ENCODE measurements around the gene ACVR1.
A peak's percentile ranks its signal among the peaks of the same experiment; 100 is the strongest.
"Not testable (repeated sequence)": the region's sequence is repeated elsewhere in the genome, so short reads cannot be mapped to it uniquely, and the experiment has no call there.

Gene ACVR1

DNA sequence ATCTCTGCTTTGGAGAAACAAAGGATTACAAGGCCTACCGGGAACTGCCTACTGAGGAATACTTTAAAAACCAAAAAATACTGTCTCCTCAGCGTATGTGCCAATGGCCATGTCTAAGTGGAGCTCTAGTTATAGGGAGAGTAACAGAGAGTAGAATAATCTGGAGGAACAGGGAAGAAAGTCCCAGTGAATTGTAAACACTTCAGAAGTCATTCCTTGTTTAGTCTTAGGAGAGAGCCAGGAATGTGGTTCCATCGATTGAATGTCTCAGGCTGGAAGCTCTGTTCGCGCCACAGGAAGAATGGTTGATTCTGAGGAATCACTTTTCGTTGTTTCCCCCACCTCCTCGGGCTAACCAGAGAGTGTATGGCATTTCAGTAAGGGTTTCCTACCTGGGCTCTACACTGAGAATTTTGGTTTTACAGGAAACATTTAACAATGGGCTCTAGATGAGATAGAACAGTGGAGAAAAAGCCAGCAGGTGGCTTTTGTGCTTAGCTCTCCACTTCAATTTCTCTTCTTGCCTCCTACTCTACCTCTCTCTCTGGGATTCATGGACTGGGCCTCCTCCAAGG lies 88.7 kb downstream of the ACVR1 start:
- DNase-seq = no peak

DNA sequence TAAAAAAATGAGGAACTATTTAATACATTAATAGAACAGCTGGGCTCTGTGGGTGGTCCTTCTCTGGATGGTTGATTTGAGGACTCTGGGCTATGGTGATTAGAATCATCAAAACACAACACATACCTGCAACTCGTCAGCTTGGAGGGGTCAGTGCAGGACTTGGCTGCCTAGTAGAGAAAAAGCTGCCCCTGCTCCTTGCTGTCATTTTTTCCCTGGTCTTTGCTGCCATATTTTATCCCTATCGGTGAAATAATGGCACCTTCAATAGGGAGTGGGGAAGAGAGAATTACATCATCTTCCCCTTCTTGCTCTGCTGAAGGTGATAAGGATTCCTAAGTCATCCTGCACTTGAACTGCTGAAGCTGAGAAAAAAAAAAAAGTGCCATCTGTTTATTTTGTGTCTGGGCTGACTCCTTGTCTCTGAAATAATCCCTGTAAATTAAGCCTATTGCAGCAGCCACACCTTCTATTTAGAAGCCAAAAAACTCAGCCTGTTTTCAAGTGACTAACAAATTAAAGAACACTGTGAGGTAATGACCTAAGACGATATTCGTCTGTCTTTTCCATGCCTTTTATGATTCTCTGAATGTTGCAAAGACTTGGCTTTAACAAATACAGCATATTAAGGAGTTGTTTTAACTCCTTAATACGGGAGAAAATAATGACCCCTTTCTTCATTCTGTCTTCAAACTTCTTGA lies 89.3 kb downstream of the ACVR1 start:
- DNase-seq = peak; percentile 92

DNA sequence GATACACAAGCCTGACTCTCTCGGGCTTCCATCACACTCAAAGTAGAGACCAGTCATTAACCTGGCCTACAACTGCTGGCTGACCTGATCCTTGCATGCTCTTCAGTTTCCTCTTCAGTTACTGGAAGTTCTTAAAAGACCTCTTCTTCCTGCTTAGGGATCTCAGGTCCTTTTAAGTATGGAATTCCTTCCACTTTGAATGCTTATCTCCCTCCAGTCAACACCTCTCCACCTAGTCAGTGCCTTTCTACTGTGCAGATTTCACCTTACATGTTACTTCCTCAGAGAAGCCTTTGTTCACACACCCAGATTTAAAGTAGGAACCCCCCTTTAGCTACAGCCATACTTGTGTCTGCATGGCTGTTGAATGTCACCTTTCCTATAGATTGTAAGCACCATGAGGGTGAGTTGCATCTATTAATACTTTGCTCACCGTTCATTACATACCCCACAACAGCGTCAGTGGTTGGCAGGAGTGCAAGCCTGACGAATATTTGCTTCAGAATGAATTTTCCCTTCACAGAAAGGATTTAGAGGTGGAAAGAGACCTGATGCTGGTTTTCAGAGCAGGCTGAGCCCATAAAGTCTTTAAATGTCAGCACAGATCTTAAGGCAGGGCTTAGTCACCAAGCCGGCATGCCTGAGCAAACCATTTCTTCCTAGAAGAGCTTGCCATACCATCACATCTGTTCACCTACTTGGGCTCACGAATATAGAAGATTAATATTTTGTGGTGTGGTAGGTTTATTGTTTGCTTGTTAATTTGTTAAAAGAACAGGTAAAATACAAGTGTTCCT lies 90.1 kb downstream of the ACVR1 start:
- DNase-seq = peak; percentile 84

DNA sequence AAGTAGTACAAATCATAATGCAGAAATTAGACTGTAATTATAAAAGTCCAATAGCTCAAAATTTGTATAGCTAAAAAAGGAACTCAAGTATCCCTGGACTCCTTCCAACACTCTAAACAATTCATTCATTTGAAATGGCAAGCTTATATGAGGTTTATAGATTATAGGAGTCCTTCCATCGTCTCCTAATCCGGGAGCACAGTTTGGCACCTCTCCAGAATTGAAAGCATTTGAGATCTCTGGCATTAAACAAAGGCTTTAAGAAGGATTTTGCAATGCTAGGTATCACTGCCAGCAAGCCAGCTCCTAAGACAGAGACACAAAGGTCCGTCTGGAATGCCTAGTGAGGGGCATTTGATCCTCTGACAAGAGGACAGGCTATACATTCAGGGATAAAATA lies 90.9 kb downstream of the ACVR1 start:
- DNase-seq = no peak

DNA sequence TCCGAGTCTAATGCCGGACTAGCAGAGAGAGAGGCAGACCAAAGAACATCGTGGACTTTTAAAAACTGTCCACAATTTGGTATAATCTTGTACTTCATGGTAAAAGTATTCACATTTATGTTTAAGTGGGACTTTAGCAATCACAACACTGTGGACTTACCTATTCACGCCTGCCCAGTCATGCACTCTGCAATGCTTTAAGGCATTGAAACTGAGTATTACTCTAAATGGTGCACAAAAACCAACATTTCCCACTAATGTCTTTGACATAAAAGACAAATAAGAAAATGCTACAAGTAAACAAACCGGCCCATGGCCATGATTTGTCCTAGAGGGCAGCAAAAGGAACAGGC lies 91.3 kb downstream of the ACVR1 start:
- DNase-seq = no peak

DNA sequence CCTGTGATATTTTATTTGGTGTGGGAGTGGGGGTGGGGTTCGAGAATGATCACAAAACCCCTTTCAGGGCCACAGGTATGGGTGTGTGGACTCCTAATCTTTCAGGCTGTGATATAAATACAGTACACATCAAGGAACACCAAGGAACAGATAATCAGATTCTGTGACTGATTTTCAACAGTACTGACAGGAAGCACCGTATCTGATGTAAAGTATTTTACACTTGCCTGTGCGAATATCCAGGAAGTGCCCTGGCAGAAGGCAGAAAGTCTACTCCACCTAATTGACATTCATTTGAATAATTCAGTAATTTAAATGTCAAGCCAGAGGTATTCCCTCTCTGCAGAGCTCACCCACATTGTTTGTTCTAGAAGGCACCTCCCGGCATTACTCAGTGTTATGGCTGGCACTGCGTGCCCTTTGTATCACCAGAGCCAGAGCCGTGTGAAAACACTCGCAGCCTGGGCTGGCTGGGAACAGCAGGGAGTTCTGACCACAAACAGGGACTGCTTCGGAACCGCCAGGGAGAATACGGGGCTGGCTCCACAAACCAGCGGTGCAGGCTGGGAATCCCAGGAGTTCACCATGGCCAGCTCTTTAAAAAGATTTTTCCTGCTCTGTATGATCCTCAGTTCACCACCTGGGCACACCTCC lies 91.8 kb downstream of the ACVR1 start:
- no peak for DNase-seq

DNA sequence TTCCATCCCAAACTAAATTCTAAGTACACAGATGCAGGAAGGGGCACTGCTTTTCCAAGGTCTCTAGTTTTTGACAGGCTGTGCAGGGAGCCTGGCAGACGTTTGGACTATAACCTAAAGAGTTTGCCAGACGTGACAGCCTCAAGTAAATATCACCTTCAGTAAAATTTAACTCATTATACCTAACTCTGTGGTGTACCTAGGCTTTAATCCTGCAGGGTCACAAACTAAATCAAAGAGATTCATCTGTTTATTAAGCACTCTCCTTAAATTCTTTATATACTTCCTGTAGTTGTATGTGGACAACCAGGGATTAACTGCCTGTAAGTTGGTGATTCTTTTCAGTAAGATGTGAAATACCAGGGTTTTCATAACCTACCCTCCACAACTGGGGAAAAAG lies 92.9 kb downstream of the ACVR1 start:
- DNase-seq = no peak

DNA sequence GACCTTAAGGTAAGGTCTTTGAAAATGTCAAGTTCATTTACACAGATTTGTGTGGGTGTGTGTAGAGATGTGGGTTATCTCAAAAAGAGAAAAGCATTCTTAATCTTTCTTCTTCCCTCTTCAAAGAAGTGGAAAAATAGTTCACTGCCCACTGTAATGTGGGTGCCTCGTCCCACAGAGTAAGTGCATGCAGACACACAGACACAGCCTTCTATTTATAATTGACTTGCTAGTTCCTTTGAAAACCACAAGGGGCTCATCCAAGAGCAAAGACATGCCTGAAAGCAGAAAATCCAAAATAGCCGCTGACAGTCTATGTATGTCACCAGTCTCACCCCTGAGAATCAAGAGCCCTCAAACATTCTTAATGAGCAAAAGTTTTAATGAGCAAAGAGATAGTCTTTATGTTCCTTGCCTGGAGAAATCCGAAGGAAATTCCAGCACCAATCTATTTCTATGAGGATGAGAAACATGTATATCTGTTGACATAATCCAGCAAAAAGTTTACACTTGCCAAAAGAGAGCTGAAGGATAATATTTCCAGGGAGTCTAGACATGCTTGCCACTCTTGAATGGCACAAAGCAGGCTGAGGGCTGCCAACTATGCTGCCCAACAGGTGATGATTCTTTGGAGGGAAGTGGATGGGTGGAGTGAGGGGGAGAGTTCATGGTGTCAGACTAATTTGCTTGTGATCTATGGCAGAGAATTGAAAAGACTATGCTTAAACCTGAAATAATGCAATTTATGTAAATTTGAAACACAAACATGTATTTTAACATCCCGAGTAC lies 93.9 kb downstream of the ACVR1 start:
- no peak for DNase-seq

DNA sequence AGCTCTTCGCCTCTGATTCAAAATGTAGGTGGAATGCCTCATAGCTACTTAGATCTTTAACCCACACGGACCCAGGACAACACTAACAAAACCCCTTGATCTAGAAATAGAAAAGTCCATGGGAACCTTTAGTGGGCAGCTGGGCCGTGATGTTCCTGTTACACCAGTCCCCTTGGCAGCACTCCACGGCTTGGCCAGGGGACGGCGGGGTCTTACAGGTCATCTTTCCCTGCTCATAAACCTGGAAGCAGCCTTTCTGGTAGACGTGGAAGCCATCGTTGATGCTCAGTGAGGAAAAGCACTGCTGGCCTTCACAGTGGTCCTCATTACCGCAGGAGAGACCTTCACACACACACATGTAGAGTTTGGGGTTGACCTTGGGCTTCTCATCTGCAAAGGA lies 95.9 kb downstream of the ACVR1 start:
- DNase-seq = no peak

DNA sequence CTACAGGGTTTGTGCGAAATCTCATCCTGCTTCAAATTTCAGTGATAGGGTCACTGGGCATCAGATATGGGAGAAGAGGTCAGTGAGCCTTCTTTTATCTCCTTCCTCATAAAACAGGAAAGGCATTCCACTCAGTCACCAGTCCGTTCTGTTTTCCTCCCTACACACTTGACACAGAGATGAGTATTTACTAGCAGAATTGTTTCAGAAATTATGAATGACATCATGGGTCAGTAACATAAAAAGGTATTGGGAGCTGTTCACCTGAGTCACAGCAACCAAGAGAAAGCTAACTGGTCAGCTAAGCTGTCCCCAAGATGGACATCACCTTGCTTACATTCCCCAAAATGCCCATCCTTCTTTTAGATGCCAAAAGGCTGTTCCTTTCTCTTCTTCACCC lies 96.3 kb downstream of the ACVR1 start:
- DNase-seq = no peak

DNA sequence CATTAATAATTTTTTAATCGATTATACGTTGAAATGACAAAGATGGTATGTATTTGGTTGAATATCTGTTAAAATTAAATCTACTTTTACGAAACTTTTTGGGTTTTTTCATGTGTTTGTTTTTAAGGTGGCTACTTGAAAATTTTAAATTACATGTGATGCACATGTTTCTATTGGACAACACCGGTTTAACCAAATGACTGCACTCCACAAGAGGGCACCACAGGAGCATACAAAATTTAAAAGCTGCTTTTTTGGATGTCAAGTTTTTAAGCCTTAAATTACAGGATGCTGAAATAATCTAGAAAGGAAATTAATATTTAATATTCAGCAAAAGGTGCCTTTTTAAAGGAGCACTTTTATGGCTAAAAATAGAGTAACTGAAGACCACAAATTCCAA lies 98.7 kb downstream of the ACVR1 start:
- peak; percentile 56 for DNase-seq

DNA sequence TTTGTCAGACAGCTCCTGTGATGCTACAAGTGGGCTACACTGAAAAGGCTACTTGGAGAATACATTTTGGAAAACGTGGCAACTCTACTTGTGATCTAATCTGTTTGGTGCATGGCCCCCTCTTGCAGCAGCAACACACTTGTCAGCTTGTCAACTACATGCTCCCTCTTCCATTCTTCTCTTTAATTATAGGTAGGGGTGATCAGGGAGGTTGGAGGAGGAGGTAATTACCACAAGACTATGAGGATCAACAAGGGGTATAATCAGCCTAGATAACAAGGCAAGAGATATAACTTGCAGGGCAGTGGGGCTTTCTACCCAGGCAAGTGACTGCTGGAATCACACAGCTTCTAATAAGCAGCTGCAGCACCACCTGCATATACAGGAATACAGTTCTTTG lies 104.9 kb downstream of the ACVR1 start:
- no peak for DNase-seq

DNA sequence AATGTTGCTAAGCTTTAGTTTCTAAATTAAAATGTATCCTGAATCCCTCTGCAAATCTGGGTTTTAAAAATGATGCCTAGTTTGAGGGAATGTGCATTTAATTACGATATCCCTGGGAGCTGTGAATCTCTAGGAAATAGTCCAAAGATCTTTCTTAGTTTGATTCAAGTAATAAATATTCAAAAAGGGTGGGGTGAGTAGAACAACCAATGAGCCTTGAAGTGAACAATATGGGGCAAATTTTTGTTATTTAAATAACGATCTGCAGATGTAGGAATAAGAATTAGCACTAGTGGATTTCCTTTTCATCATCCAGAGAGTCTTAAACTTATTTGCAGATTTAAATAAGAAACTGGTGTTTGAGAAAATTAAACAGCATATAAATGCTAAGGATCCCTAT lies 106.3 kb downstream of the ACVR1 start:
- no peak for DNase-seq

DNA sequence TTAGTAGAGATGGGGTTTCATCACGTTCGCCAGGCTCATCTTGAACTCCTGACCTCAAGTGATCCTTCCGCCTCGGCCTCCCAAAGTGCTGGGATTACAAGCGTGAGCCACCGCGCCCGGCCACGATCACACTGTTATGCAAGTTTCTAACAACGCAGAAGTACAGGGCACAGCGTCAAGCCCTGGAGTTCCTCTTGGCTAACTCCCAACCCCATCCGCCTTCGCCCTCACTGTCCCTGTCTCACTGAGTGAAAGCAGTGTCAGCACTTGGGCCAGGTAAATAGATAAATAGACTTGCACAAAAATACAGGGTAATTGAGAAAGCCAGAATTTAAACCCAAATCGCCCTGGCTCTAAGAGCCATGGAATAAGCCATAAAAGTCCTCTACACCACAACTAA lies 111.7 kb downstream of the ACVR1 start:
- DNase-seq = no peak

DNA sequence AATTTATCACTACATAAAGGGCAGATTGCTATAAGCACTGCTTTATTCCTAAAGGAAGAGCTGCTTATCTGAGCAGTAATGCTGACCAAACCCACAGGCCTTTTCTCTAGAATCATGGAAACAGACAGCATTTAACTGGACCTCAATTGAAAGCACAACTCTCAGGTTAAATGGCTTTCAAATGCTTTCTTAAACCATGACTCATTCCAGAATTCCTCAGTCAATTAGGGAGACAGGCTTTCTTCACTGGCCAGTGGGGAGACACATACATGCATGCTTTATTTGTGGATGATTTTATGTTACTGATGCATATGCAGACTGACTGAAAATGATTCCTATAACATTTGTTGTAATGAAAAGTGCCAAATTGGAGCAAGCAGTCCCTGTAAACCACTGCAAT lies 114.6 kb downstream of the ACVR1 start:
- DNase-seq = no peak

DNA sequence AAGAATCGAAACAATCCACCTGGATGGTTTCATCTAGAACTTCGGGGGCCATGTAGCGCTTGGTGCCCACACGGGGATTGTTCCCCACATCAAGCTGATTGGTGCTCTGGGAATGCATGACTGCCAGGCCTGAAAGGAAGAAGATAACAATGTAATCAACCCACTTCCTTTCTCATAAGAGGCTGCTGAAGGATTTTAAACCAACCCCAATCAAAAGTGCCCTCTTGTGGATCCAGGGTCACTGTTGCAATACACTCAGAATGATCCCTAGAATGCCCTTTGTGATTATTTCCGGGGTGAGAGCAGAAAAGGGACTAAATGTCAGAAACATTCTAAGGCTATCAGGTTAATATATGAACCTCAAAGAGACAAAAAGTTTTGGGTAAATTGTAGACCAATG lies 115.2 kb downstream of the ACVR1 start:
- no peak for DNase-seq

DNA sequence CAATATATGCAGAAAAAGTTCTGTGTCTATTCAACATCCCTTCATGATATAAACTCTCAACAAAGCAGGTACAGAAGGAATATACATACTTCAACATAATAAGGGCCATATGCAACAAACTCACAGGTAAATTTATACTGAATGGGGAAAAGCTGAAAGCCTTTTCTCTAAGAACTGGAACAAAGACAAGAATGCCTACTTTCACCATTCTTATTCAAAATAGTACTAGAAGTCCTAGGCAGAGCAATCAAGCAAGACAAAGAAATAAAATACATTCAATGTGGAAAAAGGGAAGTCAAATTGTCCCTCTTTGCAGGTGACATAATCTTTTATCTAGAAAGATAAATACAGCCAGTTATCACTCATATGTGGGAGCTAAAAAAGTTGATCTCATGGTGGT lies 116.3 kb downstream of the ACVR1 start:
- DNase-seq = no peak

DNA sequence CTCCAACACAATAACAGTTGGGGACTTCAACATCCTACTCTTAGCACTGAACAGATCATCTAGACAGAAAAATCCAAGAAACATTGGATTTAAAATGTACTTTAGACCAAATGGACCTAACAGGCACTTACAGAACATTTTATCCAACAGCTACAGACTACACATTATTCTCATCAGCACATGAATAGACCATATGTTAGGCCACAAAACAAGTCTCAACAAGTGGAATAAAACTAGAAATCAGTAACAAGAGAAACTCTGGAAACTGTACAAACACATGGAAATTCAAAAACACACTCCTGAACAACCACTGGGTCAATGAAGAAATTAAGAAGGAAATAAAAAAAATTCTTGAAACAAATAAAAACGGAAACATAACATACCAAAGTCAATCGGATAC lies 117.5 kb downstream of the ACVR1 start:
- DNase-seq = peak; percentile 60

DNA sequence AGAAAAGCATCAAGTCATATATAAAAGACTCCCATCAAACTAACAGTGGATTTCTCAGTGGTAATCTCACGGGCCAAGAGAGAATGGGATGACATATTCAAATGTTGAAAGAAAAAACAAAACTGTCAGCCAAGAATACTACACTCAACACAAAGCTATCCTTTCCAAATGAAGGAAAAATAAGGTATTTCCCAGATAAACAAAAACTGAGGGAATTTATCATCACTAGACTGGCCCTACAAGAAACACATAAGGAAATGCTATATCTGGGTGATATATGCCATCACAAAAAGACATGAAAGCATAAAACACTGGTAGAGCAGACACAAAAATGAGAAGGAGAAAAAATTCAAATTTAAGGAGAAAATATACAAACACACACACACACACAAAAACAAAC lies 118.6 kb downstream of the ACVR1 start:
- no peak for DNase-seq

DNA sequence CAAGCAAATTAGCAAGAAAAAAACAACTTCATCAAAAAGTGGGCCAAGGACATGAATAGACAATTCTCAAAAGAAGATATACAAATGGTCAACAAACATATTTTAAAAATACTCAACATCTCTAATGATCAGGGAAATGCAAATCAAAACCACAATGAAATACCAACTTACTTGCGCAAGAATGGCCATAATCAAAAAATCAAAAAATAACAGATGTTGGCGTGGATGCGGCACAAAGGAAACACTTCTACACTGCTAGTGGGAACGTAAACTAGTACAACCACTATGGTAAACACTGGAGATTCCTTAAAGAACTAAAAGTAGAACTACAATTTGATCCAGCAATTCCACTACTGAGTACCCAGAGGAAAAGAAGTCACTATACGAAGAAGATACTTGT lies 119.7 kb downstream of the ACVR1 start:
- DNase-seq = not testable (repeated sequence)

DNA sequence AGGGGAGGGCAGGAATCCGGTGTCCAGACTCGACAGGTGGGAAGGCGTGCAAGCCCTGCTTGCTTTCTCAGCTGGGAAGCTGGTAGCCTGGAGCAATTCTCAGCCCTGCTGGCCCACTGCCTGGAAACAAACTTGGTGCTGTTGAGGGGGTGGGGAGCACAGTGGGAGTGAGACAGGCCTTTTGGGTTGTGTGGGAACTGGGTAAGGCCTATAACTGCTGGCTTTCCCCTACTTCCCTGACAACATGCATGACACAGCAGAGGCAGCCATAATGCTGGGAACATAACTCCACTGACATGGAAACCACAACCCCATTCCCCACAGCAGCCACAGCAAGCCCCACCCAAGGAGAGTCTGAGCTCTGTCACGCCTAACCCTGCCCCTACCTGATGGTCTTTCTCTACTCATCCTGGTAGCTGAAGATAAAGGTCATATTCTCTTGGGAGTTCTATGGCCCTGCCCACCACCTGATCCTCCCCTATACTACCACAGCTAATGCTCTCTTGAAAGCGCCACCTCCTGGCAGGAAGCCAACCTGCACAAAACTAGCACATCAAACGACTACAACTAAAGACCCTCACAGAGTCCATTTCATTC lies 124.6 kb downstream of the ACVR1 start:
- no peak for DNase-seq

DNA sequence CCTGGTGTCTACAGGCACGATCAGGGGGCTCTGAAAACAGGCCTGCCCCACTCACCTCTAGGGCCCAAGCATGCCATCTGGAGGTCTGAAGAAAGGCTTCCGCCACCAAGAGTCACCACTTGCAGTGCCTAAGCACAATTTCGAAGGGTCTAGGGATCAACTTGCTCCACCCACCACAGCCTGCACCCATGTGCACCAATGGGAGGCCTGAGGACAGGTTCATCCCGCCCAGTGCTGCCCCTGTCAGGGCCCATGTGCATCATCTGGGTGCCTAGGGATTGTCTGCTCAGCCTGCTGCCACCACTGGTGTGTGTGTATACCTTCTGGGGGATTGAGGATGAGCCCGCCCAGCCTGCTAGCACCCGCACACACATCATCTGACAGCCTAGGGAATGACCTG lies 126.4 kb downstream of the ACVR1 start:
- DNase-seq = no peak

Measured in NCI-H2171 treated with DMSO at 0.1 percent for 48 hours (cell line).